Endothelial cell of umbilical vein (primary cell): ENCODE data around the gene SMOC2. TPM values are rescaled to one million over a fixed set of nuclear protein-coding genes. Genes with fewer than 3 reads are reported as not detected.
"Not testable (repeated sequence)": the region's sequence is repeated elsewhere in the genome, so short reads cannot be mapped to it uniquely, and the experiment has no call there.

ENCODE experiments used
- BruUV-seq: library from RNA; stranded (reverse); fragments of 400-500 nt; replicated peaks from 2 replicates; lab custom pipeline; 2021; lab: Mats Ljungman, UMichigan
- CTCF ChIA-PET: fragments of 300-600, 350-600 bp; sonication (Branson Sonifier 250); formaldehyde crosslinking; loops from one replicate; lab custom pipeline; 2021; ENCODE audit warnings: antibody characterized with exemption, inconsistent platforms; lab: Charles Lee
- POLR2A ChIA-PET: fragments of 300-600, 350-600 bp; sonication (Branson Sonifier 250); formaldehyde crosslinking; loops from one replicate; lab custom pipeline; 2021; ENCODE audit warnings: antibody characterized with exemption, inconsistent platforms; lab: Charles Lee
- DNase-seq: peaks from one replicate; pipeline ENCODE4 v3.0.0-alpha.2; 2011; ENCODE audit warnings: low read depth, low spot score
- FAIRE-seq: peaks from 2 replicates; lab custom pipeline; 2011; peaks lifted over from hg19 to GRCh38; lab: Jason Lieb, UNC
- H2AFZ ChIP-seq: 2 replicates; pipeline ENCODE4 v1.6.0; 2012; ENCODE audit warnings: low read depth, low read length, control low read depth, inconsistent platforms
- H3K27ac ChIP-seq: 2 replicates; pipeline ENCODE4 v1.5.1; 2011; ENCODE audit warnings: low read depth, mild to moderate bottlenecking, control low read depth, low read length, moderate library complexity; ENCODE audit not compliant: insufficient read depth
- H3K27me3 ChIP-seq, 2 experiments: 2 replicates each; pipeline versions ENCODE4 v1.6.0 to v1.6.1; 2011; ENCODE audit warnings: low read length in 2 of 2, mixed read lengths in 1 of 2; ENCODE audit not compliant: control insufficient read depth in 2 of 2, insufficient read depth in 2 of 2
- H3K36me3 ChIP-seq, 2 experiments: 2 replicates in 1 of 2; 3 replicates in 1 of 2; pipeline ENCODE4 v1.5.1; 2011; ENCODE audit warnings: low read length in 2 of 2, mild to moderate bottlenecking in 1 of 2, moderate library complexity in 1 of 2; ENCODE audit not compliant: control insufficient read depth in 2 of 2, insufficient read depth in 2 of 2; ENCODE audit errors: extremely low read depth in 1 of 2
- H3K4me1 ChIP-seq: 3 replicates; pipeline ENCODE4 v1.5.1; 2011; ENCODE audit warnings: mild to moderate bottlenecking, low read length; ENCODE audit not compliant: control insufficient read depth, insufficient read depth; ENCODE audit errors: extremely low read depth
- H3K4me2 ChIP-seq: 2 replicates; pipeline ENCODE4 v1.6.1; 2011; ENCODE audit warnings: low read length, control low read depth, mixed read lengths; ENCODE audit not compliant: insufficient read depth
- H3K4me3 ChIP-seq, 3 experiments: fragments of 200-600 bp in 1 of 3; sonication (generic), shearing (Covaris generic) in 1 of 3; replicated peaks in 1 of 3; 2 replicates each; pipeline ENCODE4 v1.5.1; 2011 to 2016; ENCODE audit warnings: control low read depth in 3 of 3, low read length in 3 of 3, mild to moderate bottlenecking in 2 of 3, inconsistent platforms in 1 of 3, low read depth in 1 of 3, moderate library complexity in 1 of 3; ENCODE audit not compliant: insufficient read depth in 1 of 3
- H3K79me2 ChIP-seq: 2 replicates; pipeline ENCODE4 v1.6.0; 2012; ENCODE audit warnings: low read length, inconsistent platforms; ENCODE audit not compliant: control insufficient read depth, insufficient read depth
- H3K9ac ChIP-seq: replicated peaks from 2 replicates; pipeline ENCODE3; 2011; ENCODE audit warnings: low read length, control low read depth; ENCODE audit not compliant: insufficient read depth; ENCODE audit errors: extremely low read depth
- H3K9me1 ChIP-seq: replicated peaks from 3 replicates; pipeline ENCODE4 v1.6.0; 2011; ENCODE audit warnings: mild to moderate bottlenecking, low read length; ENCODE audit not compliant: control insufficient read depth, insufficient read depth; ENCODE audit errors: extremely low read depth
- H3K9me3 ChIP-seq: replicated peaks from 2 replicates; pipeline ENCODE4 v1.5.1; 2012; ENCODE audit warnings: low read length, inconsistent platforms; ENCODE audit not compliant: control insufficient read depth, insufficient read depth
- H4K20me1 ChIP-seq: replicated peaks from 2 replicates; pipeline ENCODE3; 2011; ENCODE audit warnings: mild to moderate bottlenecking, low read length; ENCODE audit not compliant: control insufficient read depth, insufficient read depth; ENCODE audit errors: extremely low read depth
- EZH2 ChIP-seq: IDR thresholded peaks from 2 replicates; pipeline ENCODE4 v1.6.1; 2012; ENCODE audit warnings: borderline replicate concordance, low read depth, mild to moderate bottlenecking, moderate library complexity, low read length, inconsistent platforms; ENCODE audit not compliant: severe bottlenecking
- FOS ChIP-seq: IDR thresholded peaks from 2 replicates; pipeline ENCODE4 v1.6.1; 2011; ENCODE audit warnings: mild to moderate bottlenecking, low read length, moderate library complexity, borderline replicate concordance; ENCODE audit not compliant: insufficient read depth
- GATA2 ChIP-seq: IDR thresholded peaks from 2 replicates; pipeline ENCODE4 v1.7.0; 2011; ENCODE audit warnings: low read depth, mild to moderate bottlenecking, moderate library complexity, mixed read lengths, low read length; ENCODE audit not compliant: insufficient read length, insufficient read depth
- JUN ChIP-seq: IDR thresholded peaks from 2 replicates; pipeline ENCODE4 v1.6.1; 2011; ENCODE audit warnings: borderline replicate concordance, low read depth; ENCODE audit not compliant: insufficient read length, insufficient read depth
- MYC ChIP-seq: IDR thresholded peaks from one replicate; pipeline ENCODE4 v1.6.1; 2011; ENCODE audit warnings: mild to moderate bottlenecking, low read depth, low read length
- POLR2A ChIP-seq: IDR thresholded peaks from 2 replicates; pipeline ENCODE4 v1.6.1; 2012; ENCODE audit warnings: low read depth, mild to moderate bottlenecking, control low read depth, low read length
- POLR2AphosphoS5 ChIP-seq: IDR thresholded peaks from 2 replicates; pipeline ENCODE4 v1.6.1; 2012; ENCODE audit warnings: low read depth, mild to moderate bottlenecking, control low read depth, low read length, moderate library complexity; ENCODE audit not compliant: insufficient read depth
- dilution Hi-C: fragments of 300-500 bp; cut with MboI; formaldehyde crosslinking; loops from one replicate; pipeline ENCODE4 v1.15.0; 2019; ENCODE audit warnings: low sequenced_read_pairs; ENCODE audit not compliant: extremely low pct_ligation_motif_present
- intact Hi-C: fragments of 100-400 bp; cut with micrococcal nuclease; formaldehyde crosslinking; loops from one replicate; pipeline ENCODE4 v1.10.0; 2022
- polyA plus RNA-seq, 4 experiments: library from polyadenylated mRNA; depleted of rRNA in 3 of 4; stranded (reverse) in 3 of 4; unstranded in 1 of 4; fragments of >200 nt; gene quantifications; 2 replicates each; pipeline versions ENCODE4 v1.2.1 to v1.2.3, GENCODE V29; 2011 to 2012; ENCODE audit warnings: missing spikeins in 1 of 4
- total RNA-seq: library from RNA; stranded (reverse); gene quantifications from 2 replicates; pipeline ENCODE4 v1.2.3, GENCODE V29; 2021
- TF ChIP-seq, protein P1 (sequence below), 2 donors: IDR thresholded peaks; 1 replicate in 1 of 2; 2 replicates in 1 of 2; pipeline ENCODE4 v1.5.1; 2011; ENCODE audit warnings: low read length in 2 of 2, mild to moderate bottlenecking in 2 of 2, moderate library complexity in 2 of 2, control low read depth in 1 of 2, inconsistent platforms in 1 of 2, low read depth in 1 of 2; ENCODE audit not compliant: insufficient read depth in 1 of 2; ENCODE audit errors: extremely low read depth in 1 of 2
- TF ChIP-seq, protein P2 (sequence below): IDR thresholded peaks from 2 replicates; pipeline ENCODE4 v1.6.1; 2011; ENCODE audit not compliant: insufficient read depth, insufficient read length

The SMOC2 gene
- total and polyA plus RNA-seq, 2 donors (not counting 3 experiments of a cell fraction or from before 2014, with no cell fraction given) = not detected

DNA sequence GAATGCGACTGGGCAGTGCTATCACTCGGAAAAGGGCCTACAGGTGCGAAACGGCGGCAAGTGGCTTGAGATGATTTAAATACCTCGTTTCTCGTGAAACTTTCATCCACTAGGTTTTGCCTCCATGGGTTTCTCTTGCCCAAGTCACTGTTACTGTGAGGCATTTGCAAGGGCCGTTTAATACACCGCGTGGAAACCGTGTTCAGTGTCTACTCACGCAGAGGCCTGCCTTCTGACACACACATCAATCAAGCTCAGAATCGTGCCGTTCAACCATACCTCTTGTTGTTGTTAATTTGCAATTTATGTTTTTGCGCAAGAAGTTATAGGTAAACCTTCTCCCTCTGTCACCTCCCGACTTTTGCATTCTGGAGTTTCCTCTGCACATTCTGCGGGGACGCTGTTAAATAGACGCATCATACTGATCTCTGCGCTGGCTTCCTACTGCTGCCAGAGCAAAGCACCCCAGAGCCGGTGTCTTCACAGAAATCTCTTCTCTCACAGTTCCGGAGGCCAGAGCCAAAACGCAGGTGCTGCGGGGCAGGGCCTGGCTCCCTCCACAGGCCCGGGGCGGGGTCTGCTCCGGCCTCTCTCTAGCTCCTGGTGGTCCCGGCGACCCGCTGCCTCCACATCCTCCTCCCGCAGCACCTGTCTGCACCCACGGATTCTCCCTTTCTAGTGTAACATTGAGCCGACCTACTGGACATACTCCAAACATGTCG lies 251.4 kb downstream of the SMOC2 start:
- ChIA-PET POLR2A (no interaction called here), CTCF (no interaction called here)
- BruUV-seq = no TSS peak
- Histone ChIP-seq H3K27ac (no peak overlapping the region), H3K4me1 (no peaks in the 10 kb centered on the region), H3K9ac (no peak overlapping the region), H3K9me1 (no peaks in the 10 kb centered on the region), H2AFZ (no peak overlapping the region), H3K9me3 (peaks cover 1% of the 10 kb centered on the region), H3K27me3 (no peaks in the 10 kb centered on the region), H3K36me3 (no peaks in the 10 kb centered on the region), H3K4me2 (no peak overlapping the region), H3K4me3 (no peak overlapping the region), H4K20me1 (no peaks in the 10 kb centered on the region), H3K79me2 (no peaks in the 10 kb centered on the region)
- no peak for FAIRE-seq
- TF ChIP-seq POLR2A (no peak), EZH2 (no peak), JUN (no peak), FOS (no peak), MYC (no peak), POLR2AphosphoS5 (no peak), GATA2 (no peak)
- TF ChIP-seq, protein P1, sequence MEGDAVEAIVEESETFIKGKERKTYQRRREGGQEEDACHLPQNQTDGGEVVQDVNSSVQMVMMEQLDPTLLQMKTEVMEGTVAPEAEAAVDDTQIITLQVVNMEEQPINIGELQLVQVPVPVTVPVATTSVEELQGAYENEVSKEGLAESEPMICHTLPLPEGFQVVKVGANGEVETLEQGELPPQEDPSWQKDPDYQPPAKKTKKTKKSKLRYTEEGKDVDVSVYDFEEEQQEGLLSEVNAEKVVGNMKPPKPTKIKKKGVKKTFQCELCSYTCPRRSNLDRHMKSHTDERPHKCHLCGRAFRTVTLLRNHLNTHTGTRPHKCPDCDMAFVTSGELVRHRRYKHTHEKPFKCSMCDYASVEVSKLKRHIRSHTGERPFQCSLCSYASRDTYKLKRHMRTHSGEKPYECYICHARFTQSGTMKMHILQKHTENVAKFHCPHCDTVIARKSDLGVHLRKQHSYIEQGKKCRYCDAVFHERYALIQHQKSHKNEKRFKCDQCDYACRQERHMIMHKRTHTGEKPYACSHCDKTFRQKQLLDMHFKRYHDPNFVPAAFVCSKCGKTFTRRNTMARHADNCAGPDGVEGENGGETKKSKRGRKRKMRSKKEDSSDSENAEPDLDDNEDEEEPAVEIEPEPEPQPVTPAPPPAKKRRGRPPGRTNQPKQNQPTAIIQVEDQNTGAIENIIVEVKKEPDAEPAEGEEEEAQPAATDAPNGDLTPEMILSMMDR (IDR thresholded peaks at IDR 0.05; ENCODE audit: extremely low read depth in 1 of 2, insufficient read depth in 1 of 2, low read depth in 1 of 2, low read length in 2 of 2) = no peak
- TF ChIP-seq, protein P2, sequence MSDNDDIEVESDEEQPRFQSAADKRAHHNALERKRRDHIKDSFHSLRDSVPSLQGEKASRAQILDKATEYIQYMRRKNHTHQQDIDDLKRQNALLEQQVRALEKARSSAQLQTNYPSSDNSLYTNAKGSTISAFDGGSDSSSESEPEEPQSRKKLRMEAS = no peak
- DNase-seq = no peak
- dilution Hi-C loops (no loop called here), intact Hi-C loops (no loop called here)

DNA sequence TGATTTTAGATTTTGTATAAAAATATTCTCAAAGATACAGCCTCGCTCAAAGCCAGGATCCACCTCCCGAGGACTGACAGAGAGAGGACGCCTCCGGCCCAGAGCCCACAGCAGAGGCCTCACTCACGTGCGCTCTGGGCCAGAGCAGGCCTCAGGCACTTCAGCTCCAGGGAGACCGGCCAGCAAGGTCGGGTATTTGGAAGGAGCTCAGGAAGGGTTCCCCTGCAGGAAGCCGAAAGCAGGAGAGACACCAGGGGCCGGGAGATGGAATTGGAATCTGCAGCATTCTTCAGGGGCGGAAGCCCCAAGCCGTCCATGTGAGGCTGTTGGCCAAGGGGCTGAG lies 251.9 kb downstream of the SMOC2 start:
- POLR2A ChIA-PET, H3K27me3 ChIP-seq, CTCF ChIA-PET, H3K9me3 ChIP-seq, H2AFZ ChIP-seq, H3K36me3 ChIP-seq, FAIRE-seq, H3K9me1 ChIP-seq, H3K4me3 ChIP-seq, intact Hi-C loops, H3K4me2 ChIP-seq, H3K9ac ChIP-seq, BruUV-seq, H4K20me1 ChIP-seq, H3K27ac ChIP-seq, H3K79me2 ChIP-seq, DNase-seq, H3K4me1 ChIP-seq, dilution Hi-C loops: not testable (repeated sequence)

DNA sequence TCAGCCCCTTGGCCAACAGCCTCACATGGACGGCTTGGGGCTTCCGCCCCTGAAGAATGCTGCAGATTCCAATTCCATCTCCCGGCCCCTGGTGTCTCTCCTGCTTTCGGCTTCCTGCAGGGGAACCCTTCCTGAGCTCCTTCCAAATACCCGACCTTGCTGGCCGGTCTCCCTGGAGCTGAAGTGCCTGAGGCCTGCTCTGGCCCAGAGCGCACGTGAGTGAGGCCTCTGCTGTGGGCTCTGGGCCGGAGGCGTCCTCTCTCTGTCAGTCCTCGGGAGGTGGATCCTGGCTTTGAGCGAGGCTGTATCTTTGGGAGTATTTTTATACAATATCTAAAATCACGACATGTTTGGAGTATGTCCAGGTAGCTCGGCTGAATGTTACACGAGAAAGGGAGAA lies 253.8 kb downstream of the SMOC2 start:
- H2AFZ ChIP-seq, H3K79me2 ChIP-seq, H3K27ac ChIP-seq, FAIRE-seq, H4K20me1 ChIP-seq, H3K4me3 ChIP-seq, POLR2A ChIA-PET, H3K4me1 ChIP-seq, H3K9me3 ChIP-seq, H3K9ac ChIP-seq, H3K27me3 ChIP-seq, intact Hi-C loops, H3K4me2 ChIP-seq, H3K9me1 ChIP-seq, DNase-seq, H3K36me3 ChIP-seq, dilution Hi-C loops, CTCF ChIA-PET, BruUV-seq: not testable (repeated sequence)
